ENCODE measurements around the gene KCNQ1.

KCNQ1 gene

DNA sequence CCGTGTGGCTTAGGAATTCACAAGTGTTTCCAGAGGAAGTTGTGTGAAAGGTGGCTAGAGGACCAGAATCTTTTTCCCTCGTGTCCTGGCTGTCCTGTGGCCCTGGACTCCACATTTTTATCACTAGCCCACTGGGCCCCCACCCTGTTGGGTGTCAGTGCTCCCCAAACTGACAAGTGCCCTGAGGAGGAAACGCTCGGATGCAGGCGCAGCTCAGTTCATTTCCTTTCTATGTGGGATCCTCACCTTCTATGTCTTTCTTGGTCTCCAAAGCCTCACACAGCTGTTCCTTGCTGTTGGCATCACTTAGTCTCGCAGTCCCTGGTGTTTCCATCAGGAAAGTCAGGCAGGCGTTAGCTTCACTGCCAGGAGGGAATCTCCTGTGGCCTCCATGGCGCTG is 323.0 kb downstream of the KCNQ1 start:
- H3K4me3 ChIP-seq (ENCODE audit: low read length): no peak overlapping the region
- TF ChIP-seq, protein P1, sequence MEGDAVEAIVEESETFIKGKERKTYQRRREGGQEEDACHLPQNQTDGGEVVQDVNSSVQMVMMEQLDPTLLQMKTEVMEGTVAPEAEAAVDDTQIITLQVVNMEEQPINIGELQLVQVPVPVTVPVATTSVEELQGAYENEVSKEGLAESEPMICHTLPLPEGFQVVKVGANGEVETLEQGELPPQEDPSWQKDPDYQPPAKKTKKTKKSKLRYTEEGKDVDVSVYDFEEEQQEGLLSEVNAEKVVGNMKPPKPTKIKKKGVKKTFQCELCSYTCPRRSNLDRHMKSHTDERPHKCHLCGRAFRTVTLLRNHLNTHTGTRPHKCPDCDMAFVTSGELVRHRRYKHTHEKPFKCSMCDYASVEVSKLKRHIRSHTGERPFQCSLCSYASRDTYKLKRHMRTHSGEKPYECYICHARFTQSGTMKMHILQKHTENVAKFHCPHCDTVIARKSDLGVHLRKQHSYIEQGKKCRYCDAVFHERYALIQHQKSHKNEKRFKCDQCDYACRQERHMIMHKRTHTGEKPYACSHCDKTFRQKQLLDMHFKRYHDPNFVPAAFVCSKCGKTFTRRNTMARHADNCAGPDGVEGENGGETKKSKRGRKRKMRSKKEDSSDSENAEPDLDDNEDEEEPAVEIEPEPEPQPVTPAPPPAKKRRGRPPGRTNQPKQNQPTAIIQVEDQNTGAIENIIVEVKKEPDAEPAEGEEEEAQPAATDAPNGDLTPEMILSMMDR (IDR thresholded peaks at IDR 0.05; ENCODE audit: insufficient read depth, low read depth, low read length, missing control alignments): no peak
- DNase-seq (ENCODE audit: low read depth): no peak

DNA sequence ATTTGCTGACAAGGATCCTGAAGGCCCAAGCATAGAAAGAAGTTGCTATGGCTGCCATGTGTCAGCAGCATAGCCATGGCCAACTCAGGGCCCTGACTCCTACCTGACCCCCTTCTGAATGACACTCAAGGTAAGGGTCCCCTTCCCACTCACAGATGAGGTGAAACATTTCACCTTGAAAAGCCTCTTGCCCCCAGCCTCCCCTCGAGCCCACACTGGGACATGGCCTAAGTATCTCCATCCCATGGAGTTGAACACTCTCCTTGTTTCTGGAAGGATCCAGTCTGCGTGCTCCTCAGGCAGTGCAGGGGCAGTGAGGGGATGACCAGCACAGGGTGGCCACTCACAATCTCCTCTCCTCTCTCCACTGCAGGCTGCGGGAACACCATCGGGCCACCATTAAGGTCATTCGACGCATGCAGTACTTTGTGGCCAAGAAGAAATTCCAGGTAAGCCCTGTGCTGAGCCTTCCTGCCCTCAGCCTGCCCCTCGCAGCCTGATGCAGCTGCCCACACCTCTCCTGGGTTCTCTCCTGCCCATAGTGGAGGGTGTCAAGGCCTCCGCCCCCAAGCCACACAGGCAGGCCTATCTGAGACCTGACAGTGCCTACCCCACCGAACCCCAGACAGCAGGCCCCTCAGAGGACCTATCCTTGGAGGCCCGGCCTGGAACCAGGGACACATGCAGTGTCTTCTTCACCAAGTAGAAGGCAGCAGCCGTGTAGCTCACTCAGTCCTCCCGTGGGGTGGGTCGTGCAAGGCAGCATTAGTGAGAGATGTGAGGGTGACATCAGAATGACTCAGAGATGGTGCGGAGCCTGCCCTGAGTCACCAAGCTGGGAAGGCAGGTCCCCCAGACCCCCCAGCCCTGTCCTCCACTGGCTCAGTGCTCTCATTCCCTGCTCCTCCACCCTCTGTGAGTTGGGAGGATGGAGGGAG is 323.9 kb downstream of the KCNQ1 start:
- no peak overlapping the region for H3K4me3 ChIP-seq (ENCODE audit: low read length)
- TF ChIP-seq, protein P1 (IDR thresholded peaks at IDR 0.05; ENCODE audit: insufficient read depth, low read depth, low read length, missing control alignments): no peak
- peak; percentile 60 for DNase-seq (ENCODE audit: low read depth)

DNA sequence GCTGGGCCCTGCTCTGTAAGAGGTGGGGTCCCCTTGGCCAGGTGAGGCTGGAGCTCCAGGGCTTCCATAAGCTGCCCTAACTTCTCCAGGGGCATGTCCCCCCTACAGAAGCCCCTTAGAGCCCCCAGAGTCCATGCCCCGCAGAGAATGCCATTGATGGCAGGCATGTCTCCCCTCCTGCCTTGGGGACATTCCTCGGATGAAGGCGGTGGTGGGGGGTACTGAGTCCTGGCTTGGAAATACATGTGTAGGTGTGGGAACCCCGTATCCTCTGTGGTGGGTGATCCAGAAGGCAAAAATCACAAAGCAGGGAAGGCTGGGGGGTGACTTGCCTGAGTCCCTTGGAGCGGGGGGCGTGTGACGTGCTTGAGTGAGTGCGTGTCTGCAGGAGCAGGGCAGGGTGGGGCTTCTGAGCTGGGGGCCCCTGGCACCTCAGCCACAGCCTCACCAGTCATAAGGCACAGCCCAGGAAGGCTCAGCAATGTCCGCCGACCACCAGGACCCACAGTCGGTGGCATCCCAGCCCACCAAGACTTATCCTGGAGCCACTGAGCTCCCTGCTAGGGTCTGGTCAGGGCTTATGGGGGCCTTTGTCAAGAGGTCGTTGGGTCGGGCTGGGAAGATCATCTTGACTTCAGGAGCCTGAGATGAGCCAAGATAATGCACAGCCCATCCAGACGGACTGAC is 324.7 kb downstream of the KCNQ1 start:
- TF ChIP-seq, protein P1 (IDR thresholded peaks at IDR 0.05; ENCODE audit: insufficient read depth, low read depth, low read length, missing control alignments): no peak
- DNase-seq (ENCODE audit: low read depth): no peak
- no peak overlapping the region for H3K4me3 ChIP-seq (ENCODE audit: low read length)

DNA sequence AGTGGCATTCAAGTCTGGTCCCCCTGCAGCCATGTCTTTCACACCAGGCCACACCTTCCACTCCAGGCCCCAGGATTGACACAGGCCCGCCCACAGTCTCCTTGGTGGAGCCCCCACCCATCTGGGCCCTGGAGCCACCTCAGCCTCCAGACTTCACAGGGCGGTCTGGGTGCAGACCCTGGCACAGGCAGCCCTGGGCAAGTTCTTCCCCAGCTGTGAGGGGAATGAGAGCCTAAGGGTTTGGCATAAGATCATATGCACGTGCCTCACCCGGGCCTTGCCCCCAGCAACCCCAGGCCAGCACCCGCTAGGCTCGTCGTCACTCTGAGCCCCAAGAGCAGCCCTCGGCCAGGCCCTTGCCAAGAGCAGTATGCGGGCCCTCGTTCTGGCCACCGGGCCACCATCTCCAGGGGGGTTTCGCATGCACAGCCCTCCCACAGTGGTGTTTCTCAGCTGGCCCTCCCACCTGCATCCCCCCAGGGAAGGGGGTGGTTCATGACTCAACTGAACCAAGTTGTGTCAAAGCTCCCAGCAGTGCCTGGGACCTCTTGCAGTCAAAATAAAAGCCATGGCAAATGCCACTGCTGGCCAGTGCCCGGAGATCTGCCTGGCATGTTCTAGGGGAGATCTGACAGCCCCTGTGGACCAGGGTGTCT is 325.4 kb downstream of the KCNQ1 start:
- no peak for DNase-seq (ENCODE audit: low read depth)
- TF ChIP-seq, protein P1 (IDR thresholded peaks at IDR 0.05; ENCODE audit: insufficient read depth, low read depth, low read length, missing control alignments): no peak
- no peak overlapping the region for H3K4me3 ChIP-seq (ENCODE audit: low read length)

DNA sequence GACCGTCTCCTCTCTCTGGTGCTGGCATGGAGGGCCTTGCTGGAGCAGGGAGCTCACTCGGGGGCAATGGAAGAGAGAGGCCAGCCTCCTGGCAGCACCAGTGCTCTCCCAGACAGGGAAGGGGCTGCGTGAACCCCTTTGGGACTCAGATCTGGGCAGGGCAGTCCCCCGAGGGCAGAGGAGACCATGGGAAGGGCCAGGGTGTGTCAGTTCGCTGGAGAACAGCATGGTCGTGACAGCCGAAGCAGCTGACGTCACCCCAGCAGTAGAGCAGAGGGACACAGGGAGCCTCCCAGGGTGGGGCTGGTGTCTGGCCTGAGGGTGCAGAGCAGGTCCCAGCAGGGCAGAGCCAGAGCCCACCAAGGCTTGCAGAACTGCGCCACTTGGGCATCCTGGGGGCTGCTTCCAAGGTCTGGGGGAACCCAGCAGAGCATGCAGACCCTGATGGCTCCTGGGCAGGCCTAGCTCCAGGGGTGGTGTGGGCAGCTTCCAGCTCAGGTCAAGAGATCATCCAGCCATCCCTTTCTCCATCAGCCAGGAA is 326.0 kb downstream of the KCNQ1 start:
- DNase-seq (ENCODE audit: low read depth): no peak
- TF ChIP-seq, protein P1 (IDR thresholded peaks at IDR 0.05; ENCODE audit: insufficient read depth, low read depth, low read length, missing control alignments): no peak
- H3K4me3 ChIP-seq (ENCODE audit: low read length): no peak overlapping the region

DNA sequence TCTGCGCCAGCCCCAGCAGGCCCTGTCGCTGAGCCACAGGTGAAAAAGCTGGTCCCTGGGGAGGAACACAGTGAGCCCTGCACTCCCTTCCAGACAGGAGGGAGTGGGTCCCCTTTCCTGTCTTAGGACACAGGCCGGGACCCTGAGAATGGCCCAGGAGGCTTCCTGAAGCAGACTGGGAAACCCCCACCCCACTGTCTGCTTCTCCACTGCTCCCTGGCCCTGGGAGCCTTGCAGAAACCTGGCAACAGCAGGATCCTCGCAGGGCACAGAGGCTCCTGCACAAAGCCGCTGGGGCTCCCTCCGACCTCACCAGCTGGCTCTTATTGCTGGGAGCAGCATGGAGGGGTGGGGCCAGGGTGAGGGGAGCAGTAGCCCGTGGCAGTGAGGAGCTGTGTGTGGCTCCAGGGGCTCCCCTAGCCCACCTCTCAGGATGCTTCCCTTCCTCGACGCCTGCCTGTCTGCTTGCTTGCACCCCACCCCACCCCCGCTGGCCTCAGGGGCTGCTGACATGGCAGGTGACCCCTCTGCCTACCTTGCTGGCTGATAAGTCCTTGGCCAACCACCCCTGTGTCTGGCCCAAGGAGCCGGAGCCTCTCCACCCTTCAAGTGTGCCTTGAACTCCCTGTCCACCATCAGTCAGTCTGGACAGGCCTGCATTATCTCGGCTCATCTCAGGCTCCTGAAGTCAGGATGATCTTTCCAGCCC is 327.1 kb downstream of the KCNQ1 start:
- no peak overlapping the region for H3K4me3 ChIP-seq (ENCODE audit: low read length)
- TF ChIP-seq, protein P1 (IDR thresholded peaks at IDR 0.05; ENCODE audit: insufficient read depth, low read depth, low read length, missing control alignments): no peak
- no peak for DNase-seq (ENCODE audit: low read depth)

Data from epithelial cell of esophagus (primary cell).